Measurements from ENCODE around the gene TOMM40L. TPM values are rescaled to one million over a fixed set of nuclear protein-coding genes. Genes with fewer than 3 reads are reported as not detected.

Gene TOMM40L
- polyA plus RNA-seq, 1 experiment = 13.1 TPM

DNA sequence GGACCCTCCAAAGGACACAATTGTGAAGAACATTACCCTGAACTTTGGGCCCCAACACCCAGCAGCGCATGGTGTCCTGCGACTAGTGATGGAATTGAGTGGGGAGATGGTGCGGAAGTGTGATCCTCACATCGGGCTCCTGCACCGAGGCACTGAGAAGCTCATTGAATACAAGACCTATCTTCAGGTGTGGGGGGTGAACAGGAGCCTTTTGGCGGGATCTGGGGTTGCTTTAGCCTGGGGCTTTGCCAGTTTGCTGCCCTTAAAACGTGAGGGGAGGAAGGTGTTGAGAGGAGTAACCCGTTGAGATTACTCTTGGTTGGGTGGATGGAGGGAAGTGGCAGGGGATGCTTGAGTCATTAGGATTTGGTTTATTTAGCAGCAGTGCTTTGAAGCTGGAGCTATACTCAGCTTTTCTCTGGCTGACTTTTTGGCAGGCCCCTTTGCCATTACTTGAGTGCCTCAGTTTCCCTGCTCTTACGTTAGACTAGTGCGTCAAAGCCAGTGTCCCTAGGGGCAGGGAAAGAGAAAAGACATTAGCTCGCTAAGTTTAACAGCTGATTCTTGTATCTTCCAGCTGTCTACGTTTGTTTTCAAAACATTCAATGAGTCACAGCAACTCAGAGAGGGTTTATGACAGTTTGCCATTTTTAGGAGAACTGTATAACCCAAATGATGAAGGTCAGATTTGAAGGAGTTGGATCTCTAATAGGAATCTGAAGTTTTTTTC, 19.3 kb upstream of the TOMM40L start:
- CTCF ChIA-PET = interaction anchor here (0.9 to 13.8 kb wide), 5 partner anchors 9 to 138 kb away, joined by 3 to 159 read pairs (median 4); partner anchors contain the start of genes APOA2 and TOMM40L
- Histone ChIP-seq H3K4me3 (ENCODE audit: low read depth, low read length) (no peak overlapping the region), H3K36me3 (ENCODE audit: control insufficient read depth, insufficient read depth, low read length) (peaks cover 20% of the 10 kb centered on the region), H3K27me3 (ENCODE audit: control insufficient read depth, insufficient read depth, low read length) (no peaks in the 10 kb centered on the region)
- no peak for DNase-seq (ENCODE audit: low read depth)
- POLR2A ChIA-PET = interaction anchor here (1.2 kb wide), 1 partner anchor 9 kb away, joined by 5 read pairs; no protein-coding TSS in a partner anchor
- no peak for TF ChIP-seq CTCF (IDR thresholded peaks at IDR 0.05; ENCODE audit: insufficient read depth, low read depth, low read length)

GRCh38 chr1:161207173-161207572, 18.7 kb upstream of the TOMM40L start:
- no peak for TF ChIP-seq CTCF (IDR thresholded peaks at IDR 0.05; ENCODE audit: insufficient read depth, low read depth, low read length)
- no peak for DNase-seq (ENCODE audit: low read depth)
- H3K4me3 ChIP-seq (ENCODE audit: low read depth, low read length) = no peak overlapping the region
- peaks cover 25% of the 10 kb centered on the region for H3K36me3 ChIP-seq (ENCODE audit: control insufficient read depth, insufficient read depth, low read length)
- ChIA-PET CTCF (interaction anchor here (0.9 to 13.8 kb wide), 4 partner anchors 10 to 138 kb away, joined by 3 to 159 read pairs (median 4); partner anchors contain the start of genes APOA2 and TOMM40L), POLR2A (interaction anchor here (1.2 kb wide), 1 partner anchor 9 kb away, joined by 5 read pairs; no protein-coding TSS in a partner anchor)
- no peaks in the 10 kb centered on the region for H3K27me3 ChIP-seq (ENCODE audit: control insufficient read depth, insufficient read depth, low read length)

GRCh38 chr1:161209790-161210409, 16.0 kb upstream of the TOMM40L start:
- H3K36me3 ChIP-seq (ENCODE audit: control insufficient read depth, insufficient read depth, low read length) = peaks cover 39% of the 10 kb centered on the region
- POLR2A ChIA-PET = no interaction called here

DNA sequence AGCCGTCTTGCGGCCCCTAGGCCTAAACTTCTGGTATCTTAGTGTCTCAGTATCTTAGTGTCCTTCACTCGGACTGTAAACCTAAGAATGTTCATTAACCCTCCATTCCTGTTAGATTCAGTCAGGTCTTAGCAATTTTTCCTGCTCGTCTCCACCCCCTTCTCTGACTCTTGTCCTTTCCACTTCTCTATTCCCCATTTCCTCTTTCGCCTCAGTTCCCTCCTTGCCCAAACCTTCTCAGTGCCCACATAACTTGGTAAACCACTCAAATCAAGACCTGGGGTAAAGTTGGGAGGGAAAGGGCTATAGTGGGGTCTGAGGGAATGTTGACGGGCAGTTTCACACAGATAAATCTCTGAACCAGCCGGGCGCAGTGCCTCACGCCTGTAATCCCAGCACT, 11.5 kb upstream of the TOMM40L start:
- ChIA-PET POLR2A (no interaction called here), CTCF (interaction anchor here (1.2 kb wide), 1 partner anchor 77 kb away, joined by 4 read pairs; no protein-coding TSS in a partner anchor)
- no peak for TF ChIP-seq CTCF (IDR thresholded peaks at IDR 0.05; ENCODE audit: insufficient read depth, low read depth, low read length)
- Histone ChIP-seq H3K4me3 (ENCODE audit: low read depth, low read length) (no peak overlapping the region), H3K36me3 (ENCODE audit: control insufficient read depth, insufficient read depth, low read length) (peaks cover 31% of the 10 kb centered on the region), H3K27me3 (ENCODE audit: control insufficient read depth, insufficient read depth, low read length) (no peaks in the 10 kb centered on the region)
- no peak for DNase-seq (ENCODE audit: low read depth)

More at GRCh38 chr1:161209790-161210409, 16.0 kb upstream of the TOMM40L start:
- DNase-seq (ENCODE audit: low read depth) = no peak
- Histone ChIP-seq H3K27me3 (ENCODE audit: control insufficient read depth, insufficient read depth, low read length) (no peaks in the 10 kb centered on the region), H3K4me3 (ENCODE audit: low read depth, low read length) (no peak overlapping the region)
- CTCF ChIA-PET = interaction anchor here (0.7 to 13.8 kb wide), 11 partner anchors 7 to 175 kb away, joined by 3 to 159 read pairs (median 4); partner anchors contain the start of genes ADAMTS4, APOA2, NDUFS2 and SDHC
- peak; percentile 93 for TF ChIP-seq CTCF (IDR thresholded peaks at IDR 0.05; ENCODE audit: insufficient read depth, low read depth, low read length)

GRCh38 chr1:161215076-161215475, 10.8 kb upstream of the TOMM40L start, which contains the start of gene FCER1G:
TSS of gene FCER1G (plus strand) at chr1:161215295. CDS start at chr1:161215322, 27 bp downstream.
- Histone ChIP-seq H3K36me3 (ENCODE audit: control insufficient read depth, insufficient read depth, low read length) (peaks cover 27% of the 10 kb centered on the region), H3K27me3 (ENCODE audit: control insufficient read depth, insufficient read depth, low read length) (no peaks in the 10 kb centered on the region), H3K4me3 (ENCODE audit: low read depth, low read length) (no peak within 1 kb of the TSS)
- no peak for DNase-seq (ENCODE audit: low read depth)
- TF ChIP-seq CTCF (IDR thresholded peaks at IDR 0.05; ENCODE audit: insufficient read depth, low read depth, low read length) = no peak
- ChIA-PET CTCF (interaction anchor here (0.5 to 4.5 kb wide), 3 partner anchors 12 to 76 kb away, joined by 3 to 55 read pairs (median 4); partner anchors contain the start of gene TOMM40L), POLR2A (no interaction called here)

All from BJ (cell line).